Activated CD8-positive, alpha-beta memory T cell treated with anti-CD3 and anti-CD28 coated beads, Interleukin-2, amount 50 U/mL, for 4 hours (primary cell): Measurements from ENCODE around the gene CHST13.

ENCODE experiments used
- DNase-seq: peaks from one replicate; pipeline ENCODE4 v3.0.0-alpha.2; 2020

CHST13 gene

DNA sequence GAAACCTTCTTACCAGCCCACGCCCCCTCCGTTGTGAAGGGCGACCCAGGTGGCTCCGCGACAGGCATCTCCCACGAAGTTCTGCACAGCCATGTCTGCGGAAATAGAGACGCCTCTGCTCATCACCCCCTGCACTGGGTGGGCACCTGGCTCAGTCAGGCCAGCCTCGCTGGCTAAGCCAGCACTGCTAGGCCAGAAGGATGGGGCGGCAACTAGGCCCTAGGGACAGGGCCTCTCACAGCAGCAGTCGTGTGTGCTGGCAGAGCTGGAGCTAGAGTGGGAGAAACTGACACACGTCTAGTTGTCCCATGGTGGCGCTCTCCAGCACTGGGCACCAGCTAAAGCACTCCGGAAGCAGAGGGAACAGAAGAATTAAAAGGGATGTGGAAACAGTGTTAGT lies 35.8 kb upstream of the CHST13 start:
- no peak for DNase-seq

DNA sequence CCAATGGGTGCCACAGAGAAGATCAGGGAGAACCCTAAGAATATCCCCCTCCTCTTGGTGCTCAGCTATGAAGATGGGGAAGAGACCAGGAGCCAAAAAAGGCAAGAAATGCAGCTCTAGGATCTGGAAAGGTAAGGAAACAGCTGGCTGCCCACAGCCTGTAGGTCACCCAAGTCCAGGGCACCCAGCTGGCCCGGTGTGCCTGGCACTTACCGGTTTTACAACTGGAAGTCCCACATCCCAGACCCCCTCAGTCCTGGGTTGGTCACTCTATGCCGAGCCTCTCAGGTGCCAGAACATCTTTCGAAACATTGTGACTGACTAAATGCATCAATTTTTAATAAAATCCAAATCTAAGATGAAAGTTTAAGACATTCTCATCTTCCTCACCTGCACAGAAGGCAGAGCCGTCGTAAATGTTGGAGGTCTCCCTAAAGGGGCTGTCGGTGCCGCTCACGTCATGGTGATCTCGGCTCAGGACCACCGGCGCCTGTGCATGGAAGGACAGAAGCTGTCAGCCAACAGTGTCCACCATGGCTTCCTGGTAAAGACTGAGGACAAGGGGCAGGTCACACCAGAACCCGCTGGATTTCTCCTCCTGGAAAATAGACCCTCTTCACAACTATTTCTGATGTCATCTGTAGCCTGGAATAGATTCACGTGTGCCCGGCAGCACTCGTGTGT lies 34.9 kb upstream of the CHST13 start:
- DNase-seq: no peak

DNA sequence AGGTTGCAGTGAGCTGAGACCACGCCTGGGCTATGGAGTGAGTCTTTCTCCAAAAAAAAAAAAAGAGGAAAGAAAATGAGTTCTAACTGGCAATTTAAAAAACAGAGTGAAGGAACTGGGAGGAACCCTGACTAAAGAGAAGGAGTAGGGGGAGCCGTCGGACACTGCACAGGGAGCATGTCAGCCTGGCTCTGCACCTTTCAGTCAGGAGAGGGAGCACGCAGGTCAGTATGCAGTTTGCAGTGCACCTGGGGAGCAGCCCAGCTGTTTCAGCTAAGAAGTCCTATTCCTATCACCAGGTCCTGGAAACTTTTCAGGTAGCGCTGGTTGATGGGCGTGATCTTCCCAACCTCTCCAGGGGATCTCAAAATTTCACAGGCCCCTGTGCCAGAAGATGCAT lies 33.3 kb upstream of the CHST13 start:
- DNase-seq: no peak

DNA sequence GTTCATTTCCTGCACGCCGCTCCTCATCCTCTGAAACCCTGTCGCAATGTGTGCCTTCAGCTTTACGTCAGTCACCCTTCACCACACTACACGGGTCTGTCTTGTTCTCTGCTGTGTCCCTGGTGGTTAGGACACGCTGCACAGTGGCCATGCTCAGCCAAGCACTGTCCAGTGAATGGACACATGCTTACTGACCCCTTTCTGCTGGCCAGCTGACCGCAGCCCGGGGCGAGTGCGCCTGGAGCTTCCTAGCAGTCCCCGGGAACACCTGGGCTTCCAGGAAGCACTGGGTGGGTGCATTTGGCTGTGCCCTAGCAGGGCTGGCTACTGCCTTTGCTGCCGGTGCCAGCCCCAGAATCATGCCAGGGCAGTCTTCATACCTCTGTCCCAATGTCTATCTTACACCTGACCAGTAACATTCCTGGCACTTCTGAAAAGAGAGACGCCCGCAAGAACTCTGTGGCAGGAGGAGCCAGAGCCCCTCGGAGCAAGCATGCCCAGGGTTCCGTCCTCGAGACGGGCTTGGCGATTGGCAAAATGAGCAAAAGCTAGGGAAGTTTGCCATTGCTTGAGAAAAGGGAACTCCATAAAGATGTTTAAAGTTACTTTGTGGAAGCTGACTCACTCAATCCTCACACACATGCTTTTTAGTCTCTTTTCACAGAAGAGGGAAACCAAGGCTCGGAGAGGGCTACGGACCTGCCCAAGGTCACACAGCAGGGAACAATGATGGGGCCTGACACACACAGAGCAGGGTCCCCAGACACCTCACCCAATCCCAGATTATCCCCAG lies 32.5 kb upstream of the CHST13 start:
- DNase-seq: no peak

DNA sequence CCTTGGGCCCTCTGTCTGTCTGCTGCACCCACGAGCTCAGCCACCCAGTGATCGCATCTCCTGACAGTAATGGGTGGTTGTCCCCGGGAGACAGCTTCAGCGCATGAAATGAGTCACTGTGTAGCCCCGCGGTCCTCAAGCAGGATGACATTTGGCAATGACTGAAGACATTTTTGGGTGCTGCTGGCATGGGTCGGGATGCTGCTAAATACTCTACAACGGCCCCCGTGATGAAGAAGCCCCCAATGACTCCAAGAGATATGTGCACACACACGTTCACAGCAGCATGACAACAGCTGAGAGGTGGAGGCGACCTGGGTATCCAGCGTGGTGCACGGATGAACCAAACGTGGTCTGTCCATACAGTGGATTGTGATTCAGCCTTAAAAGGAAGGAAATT lies 30.9 kb upstream of the CHST13 start:
- DNase-seq: no peak

DNA sequence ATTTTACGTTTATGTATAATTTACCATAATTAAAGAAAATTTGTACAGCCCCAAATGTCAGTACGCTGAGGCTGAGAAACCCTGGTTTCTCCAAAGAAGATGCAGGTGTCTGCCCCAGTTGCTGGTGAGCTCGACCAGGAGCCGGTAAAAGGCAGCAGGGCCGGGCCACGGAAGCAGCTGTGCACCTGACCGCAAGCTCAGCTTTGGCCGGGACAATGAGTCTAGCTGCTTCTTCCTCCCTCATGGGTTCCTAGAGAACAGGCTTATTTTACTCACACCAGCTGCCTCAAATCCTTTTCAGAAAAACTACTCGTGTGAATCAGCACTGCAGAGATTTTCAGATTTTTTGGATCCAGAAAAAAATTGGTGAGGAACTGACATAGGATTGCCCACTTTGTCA lies 30.2 kb upstream of the CHST13 start:
- DNase-seq: no peak

DNA sequence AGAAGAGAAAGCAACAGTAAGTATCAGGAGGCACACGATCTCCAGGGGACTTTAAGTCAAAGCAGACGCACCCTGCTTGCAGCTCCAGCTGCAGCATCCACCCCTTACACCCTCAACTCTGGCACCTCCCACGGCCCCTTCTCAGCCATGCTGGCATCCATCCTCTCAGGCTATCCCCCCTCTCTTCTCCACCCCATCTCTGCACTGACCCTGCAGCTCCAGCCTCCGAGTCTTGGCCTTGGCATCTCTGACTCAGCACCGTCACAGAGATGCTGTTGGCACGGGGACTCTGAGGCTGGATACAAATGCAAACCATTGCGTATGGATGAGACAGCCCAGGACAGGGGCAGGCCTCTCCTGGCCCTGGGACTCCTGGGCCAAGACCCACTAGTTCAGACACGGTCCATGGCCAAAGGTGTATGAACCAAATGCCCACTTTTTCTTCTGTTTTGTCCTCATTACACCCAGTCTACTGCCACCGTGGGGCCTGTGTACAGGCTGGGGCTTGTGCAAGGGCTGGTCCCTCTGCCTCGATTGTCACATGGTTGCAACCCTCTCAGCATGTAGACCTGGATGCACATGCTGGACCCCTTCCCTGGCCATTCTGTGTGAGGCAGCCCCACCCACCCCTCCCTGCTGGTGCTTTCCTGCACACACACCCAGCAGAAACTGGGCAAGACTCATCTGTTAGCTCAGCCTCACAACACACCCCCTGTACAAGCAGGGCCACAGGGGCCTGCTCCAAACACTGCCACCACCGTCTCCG lies 29.6 kb upstream of the CHST13 start:
- no peak for DNase-seq

DNA sequence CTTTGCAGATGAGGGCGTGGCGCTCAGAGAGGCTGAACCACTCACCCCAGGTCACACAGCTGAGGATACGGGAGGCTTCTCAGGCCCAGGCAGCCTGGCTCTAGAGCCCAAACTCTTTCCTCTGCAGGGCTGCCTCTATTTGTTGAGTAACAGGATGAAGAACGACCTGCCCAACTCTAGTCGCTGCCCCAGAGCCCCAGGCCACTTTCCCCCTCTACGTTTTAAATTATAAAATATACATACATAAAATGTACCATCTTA lies 29.1 kb upstream of the CHST13 start:
- DNase-seq: no peak

DNA sequence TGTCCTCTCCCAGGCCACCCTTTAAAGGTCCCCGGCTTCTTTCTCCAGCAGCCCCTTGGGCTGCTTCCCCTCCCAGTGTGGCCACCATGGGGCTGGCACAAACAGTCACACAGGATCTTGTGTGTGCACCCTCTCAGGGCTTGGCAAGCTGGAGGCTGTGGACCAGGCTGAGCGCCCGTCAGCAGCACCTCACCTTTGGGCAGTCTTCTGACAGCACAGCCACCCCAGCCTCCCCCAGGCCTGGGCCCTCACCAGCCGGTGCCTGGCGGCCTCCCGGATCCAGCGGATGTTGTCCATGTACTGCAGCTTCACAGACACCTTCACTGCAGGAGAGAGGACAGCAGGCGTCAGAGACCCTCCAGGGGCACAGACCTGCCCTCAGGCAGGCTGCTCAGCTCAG lies 28.2 kb upstream of the CHST13 start:
- DNase-seq: no peak

DNA sequence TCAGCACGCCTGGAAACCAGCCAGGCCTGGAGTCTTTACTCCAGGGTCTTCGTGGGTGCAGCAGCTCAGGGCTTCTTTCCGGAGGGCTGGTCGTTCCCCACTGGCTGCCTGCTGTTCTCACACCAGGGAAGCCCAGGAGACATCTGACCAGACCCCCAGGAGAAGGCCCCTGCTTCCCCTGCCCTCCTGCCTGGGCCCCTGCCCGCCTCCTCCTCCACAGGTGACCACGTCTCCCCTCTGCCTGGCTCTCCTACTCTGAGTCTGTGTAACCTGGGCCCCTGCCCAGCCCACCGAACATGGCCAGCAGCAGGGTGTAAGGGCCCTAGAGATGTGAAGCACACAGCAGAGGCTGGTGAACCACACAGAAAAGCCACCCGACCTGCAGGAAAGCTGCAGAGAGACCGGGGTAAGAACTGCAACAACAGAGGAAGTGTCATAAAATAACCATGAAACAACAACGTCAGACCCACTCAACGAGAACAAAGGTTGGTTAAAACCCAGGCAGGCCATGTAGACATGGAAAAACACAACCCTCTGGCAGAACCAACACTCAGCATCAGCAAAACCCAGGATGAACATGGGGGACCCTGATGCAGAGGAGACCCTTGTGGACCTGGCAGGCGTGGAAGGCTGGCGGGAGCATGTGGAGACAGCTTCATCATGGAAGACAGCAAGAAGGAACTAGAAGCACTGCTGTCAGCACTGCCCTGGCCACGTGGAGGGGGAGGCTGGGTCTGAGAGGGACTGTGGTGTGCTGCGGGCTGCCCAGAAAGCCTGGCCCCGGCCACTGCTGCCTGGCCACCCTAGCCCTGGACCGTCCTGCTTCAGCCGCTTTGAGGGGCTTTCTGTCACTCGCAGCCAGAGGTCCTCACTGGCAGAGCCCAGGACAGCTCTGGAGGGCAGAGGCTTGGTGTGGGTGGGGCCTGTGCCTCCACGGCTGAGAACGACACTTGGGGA lies 26.8 kb upstream of the CHST13 start:
- DNase-seq: no peak

DNA sequence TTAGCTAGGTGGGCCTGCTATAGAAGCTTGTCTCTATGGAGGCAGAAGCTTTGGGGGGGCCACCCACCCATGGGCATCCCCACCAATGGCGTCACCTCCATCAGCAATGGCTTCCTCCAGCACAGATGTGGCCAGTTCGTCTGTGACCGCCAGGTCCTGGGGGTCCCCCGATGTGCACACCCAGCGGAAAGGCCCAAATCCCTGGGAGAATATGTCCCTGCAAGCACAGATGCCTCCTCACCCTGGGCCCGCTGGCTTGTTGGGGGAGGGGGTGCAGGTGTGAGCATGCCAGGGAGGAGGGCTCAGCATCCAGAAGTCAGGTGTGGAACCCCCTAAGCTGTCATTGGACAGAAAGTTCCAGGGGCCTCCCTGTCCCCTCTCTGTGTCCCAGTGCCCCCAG lies 26.0 kb upstream of the CHST13 start:
- DNase-seq: no peak

DNA sequence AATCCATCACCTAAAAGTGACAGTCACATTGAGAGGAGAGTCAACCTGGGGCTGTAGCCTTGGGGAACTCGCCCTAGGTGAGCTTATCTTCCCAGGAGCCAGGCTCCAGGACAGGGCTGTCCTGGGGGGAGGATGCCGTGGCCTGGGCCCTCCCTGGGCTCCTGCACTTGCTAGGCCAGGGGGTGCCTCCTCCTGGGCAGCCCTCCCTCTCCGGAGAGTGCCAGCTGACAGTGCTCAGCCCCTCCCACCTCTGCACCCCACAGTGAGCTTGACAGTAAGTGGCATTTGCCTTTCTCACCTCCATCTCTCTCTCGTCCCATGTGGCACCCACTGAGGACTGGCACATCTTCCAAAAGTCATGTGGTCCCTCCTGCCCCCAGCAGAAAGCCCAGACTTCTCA lies 25.5 kb upstream of the CHST13 start:
- no peak for DNase-seq

DNA sequence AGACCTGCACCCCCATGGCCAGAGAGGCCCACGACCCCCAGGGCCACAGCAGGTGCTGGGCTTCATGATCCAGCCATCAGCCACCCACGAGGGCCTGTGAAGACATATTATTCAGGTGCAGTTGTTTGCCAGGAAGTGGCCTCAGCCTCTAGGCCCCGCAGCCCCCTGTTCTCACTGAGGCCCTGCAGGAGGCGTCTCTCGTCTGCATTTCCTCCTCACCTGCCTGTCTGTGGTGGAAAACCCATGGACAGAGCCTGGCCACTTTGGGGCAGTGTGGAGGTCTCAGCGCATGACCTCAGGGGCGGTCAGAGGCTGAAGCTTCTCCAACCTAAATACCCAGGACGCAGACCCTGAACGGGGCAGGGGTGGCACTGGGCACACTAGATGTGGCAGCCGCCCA lies 25.0 kb upstream of the CHST13 start:
- DNase-seq: no peak

DNA sequence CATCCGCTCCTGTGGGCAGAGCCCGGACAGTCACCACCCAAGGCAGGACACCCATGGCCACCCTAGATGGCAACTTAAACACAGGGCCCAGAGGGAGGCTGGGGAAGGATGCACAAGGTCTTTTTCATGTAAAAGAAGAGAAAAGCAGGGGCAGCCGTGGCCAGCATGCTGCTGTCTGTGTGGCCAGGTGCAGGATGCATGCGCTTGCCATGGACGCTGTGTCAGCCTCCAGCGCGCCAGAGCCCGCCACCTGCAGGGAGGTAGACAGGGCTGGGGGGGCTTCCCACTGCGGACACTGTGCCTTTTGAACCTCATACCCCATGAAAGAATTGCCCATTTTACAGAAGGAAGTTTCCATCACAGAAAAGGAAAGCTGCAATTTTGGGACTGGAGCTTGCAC lies 24.6 kb upstream of the CHST13 start:
- no peak for DNase-seq

DNA sequence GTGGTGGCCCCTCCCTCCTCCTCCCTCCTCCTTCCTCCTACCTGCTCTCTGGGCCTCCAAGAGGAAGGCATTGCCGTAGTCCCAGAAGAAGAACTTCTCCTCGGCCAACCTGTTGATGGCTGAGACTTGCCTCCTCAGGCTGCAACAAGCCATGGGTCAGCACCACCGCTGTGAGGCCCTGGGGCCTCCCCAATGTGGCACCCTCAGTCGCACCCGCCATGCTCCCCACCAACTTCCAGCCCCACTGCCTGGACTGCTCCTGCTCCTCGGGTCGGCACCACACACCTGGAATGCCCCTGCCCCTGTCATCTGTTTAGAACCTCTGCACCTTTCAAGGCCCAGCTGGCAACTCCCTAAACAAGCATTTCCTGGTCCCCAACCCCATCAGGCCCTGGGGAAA lies 23.9 kb upstream of the CHST13 start:
- DNase-seq: no peak

DNA sequence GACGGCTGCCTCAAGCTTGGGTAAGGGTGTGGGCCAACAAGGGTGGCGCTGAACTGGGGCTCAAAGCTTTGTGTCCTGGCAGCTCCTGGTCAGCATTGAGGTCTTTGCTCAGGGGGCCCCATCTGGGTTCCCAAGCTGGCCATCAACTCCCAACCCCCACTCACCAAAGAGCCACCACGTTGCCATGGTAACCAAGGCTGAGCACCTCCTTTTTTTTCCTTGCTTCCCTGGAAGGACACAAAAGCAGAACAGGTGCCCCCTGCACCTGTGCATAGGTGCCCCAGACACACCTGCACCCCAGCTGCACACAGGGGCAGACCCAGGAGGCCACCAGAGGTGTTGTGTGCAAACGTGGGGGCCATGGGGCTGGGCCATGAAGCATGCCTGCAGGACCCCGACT lies 22.9 kb upstream of the CHST13 start:
- no peak for DNase-seq

DNA sequence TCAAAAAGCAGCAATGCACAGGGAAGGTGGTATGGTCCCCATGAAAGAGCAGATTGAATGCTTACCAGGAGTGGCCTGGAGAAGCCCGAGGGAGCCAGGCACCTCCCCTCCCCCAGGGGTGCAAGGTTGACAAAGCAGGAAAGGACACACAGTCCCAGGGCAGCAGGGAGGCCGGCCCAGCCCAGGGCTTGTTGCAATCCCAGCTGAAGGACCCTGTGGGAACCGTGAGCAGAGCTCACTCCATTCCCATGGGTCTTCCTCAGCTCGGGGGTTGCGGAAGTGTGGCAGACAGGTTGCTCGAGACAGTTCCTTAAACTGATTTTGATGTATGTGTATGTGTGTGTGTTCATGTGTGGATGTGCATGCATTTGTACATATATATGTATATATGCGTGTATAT lies 22.2 kb upstream of the CHST13 start:
- DNase-seq: no peak

DNA sequence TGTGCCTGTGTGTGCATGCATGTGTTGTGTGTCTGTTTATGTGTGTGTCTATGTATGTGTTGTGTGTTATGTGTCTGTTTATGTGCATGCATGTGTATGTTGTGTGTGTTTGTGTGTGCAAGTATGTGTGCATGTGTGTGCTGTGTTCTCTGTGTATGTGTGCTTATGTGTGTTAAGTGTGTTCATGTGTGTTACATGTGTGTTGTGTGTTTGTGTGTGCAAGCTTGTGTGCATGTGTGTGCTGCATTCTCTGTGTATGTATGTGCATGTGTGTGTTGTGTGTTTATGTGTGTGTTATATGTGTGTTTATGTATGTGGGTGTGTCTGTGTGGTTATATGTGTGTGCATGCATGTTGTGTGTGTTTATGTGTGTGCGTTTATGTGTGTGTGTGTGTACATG lies 21.3 kb upstream of the CHST13 start:
- no peak for DNase-seq

DNA sequence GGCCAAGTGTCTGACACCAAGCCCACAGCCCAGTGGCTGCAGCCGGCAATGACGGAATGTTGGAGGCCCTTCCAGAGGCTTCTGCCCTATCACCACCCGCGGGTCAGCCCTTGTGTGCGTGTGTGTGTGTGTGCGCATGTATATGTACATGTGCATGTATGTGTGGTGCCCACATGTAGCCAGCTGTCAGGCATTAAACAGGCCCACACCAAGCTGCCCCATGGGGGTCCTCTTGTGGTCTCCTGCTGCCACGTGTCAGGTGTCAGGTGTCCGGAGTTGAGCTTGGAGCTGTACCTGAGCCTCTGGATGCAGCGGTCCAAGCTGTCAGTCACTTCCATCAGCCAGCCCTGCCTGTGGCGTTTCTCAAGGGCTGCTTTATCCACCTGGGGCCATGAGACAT lies 20.3 kb upstream of the CHST13 start:
- no peak for DNase-seq

DNA sequence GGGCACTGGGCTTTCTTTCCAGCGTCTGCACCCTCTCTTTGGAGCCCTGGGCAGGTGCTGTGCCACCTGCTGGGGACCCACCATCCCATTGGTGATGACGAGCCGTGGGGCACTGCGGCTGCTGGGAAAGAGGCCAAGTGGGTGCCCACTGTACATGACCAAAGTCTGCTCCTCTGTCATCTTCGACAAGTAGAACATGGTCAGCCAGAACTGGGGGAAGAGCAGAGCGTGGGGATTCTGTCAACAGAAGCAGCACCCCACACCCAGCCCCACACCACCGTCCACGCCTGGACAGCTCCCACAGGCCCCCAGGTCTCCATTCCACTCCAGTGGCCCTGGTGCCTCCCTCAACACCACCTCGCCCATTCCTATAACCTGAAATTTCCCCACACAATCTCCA lies 16.1 kb upstream of the CHST13 start:
- DNase-seq: no peak

DNA sequence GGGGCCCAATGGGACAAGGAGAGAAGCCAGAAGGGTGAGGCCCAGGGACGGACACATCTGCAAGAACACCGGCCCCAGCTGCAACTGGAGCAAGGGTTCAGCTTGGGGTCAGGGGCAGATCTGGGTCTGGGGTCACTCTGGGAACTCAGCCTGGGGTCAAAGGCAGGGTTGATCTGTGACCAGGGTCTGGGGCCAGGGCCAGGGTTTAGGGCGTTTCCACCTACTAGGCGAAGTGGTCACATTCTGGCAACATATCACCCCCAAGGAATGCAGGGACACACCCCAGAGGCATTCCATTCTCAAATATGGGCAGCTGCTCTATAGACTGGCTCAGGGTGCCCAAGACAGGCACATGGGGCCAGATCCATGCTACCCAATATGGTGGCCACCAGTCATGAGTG lies 15.4 kb upstream of the CHST13 start:
- no peak for DNase-seq

DNA sequence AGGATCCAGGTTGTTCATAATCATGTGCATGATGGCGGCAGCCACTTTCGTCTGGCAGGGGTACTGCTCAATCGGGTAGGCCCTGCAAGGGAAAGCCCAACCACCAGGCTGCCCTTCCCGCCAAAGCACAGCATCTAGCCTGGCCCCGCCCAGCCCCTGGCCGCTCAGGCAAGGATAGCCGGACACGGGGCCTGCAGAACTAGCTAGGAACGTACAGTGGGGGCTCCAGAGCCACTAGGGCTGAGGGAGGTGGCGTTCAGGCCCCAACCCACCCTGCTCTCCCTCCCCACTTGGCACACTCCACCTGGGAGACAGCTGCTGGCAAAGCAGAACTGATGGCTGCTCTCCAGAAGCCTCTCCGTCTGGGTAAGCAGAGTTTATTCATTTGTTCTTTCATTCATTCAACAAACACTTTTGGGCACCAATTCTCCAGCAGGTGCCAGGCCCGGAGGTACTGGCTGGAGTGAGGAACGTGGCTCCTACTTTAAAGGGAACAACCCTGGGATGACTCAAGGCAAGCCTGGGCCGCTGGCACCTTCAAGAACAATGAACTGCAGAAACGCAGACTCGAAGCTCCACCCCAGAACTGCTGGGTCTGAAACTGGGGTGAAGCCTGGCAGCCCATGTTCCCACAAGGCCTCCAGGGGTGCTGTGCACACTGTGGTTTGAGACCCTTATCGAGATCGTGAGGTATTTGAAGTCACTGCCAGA lies 14.2 kb upstream of the CHST13 start:
- DNase-seq: no peak
